ENCODE data around the gene SLCO4C1. TPM values are rescaled to one million over a fixed set of nuclear protein-coding genes. Genes with fewer than 3 reads are reported as not detected.

The SLCO4C1 gene
- total and polyA plus RNA-seq, 11 donors, result 0.01 to 0.40 (median 0.16) TPM; not detected in 1

DNA sequence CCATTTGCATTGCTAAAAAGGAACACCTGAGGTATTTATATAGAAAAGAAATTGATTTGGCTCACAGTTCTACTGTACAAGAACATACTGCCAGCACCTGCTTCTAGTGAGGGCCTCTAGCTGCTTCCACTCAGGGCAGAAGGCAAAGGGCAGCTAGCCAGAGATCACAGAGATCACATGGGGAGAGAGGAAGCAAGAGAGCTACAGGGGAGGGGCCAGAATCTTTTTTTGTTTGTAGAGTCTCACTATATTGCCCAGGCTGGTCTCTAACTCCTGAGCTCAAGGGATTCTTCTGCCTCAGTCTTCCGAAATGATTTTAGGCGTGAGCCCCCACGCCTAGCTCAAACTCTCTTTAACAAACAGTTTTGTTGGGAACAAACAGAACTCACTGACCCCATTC is 6.1 kb downstream of the SLCO4C1 start:
- H3K4me3 ChIP-seq, result no peak overlapping the region
- intact Hi-C loops (cut with DNase I), result no loop called here
- H3K27ac ChIP-seq, result no peak overlapping the region
- H3K4me1 ChIP-seq, result peaks cover 0 to 13% (median 0%) of the 10 kb centered on the region in 12 donors
- DNase-seq, result no peak
- ATAC-seq, result no peak
- 93 to 100% (median 97%) methylated on average over 3 of the region's 3 CpGs for WGBS, 4 donors
- TF ChIP-seq, protein P1, sequence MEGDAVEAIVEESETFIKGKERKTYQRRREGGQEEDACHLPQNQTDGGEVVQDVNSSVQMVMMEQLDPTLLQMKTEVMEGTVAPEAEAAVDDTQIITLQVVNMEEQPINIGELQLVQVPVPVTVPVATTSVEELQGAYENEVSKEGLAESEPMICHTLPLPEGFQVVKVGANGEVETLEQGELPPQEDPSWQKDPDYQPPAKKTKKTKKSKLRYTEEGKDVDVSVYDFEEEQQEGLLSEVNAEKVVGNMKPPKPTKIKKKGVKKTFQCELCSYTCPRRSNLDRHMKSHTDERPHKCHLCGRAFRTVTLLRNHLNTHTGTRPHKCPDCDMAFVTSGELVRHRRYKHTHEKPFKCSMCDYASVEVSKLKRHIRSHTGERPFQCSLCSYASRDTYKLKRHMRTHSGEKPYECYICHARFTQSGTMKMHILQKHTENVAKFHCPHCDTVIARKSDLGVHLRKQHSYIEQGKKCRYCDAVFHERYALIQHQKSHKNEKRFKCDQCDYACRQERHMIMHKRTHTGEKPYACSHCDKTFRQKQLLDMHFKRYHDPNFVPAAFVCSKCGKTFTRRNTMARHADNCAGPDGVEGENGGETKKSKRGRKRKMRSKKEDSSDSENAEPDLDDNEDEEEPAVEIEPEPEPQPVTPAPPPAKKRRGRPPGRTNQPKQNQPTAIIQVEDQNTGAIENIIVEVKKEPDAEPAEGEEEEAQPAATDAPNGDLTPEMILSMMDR (IDR thresholded peaks at IDR 0.05), result no peak
- TF ChIP-seq POLR2A (IDR thresholded peaks at IDR 0.05), result no peak
- H3K27me3 ChIP-seq, result peaks cover 0 to 6% (median 0%) of the 10 kb centered on the region in 9 donors
- H3K9me3 ChIP-seq, result no peaks in the 10 kb centered on the region
- no peaks in the 10 kb centered on the region for H3K36me3 ChIP-seq

GRCh38 chr5:102289251-102289899 is 6.7 kb downstream of the SLCO4C1 start:
- H3K27ac ChIP-seq, result no peak overlapping the region
- peaks cover 0 to 11% (median 0%) of the 10 kb centered on the region in 12 donors for H3K4me1 ChIP-seq
- intact Hi-C loops (cut with DNase I), result no loop called here
- 60 to 72% (median 68%) methylated on average over 6 of the region's 6 CpGs for WGBS, 4 donors
- ATAC-seq (no peak), DNase-seq (no peak)
- TF ChIP-seq, protein P1 (IDR thresholded peaks at IDR 0.05), result no peak
- no peak for TF ChIP-seq POLR2A (IDR thresholded peaks at IDR 0.05)
- H3K27me3 ChIP-seq, result peaks cover 0 to 2% (median 0%) of the 10 kb centered on the region in 9 donors
- no peak overlapping the region for H3K4me3 ChIP-seq
- no peaks in the 10 kb centered on the region for H3K36me3 ChIP-seq
- no peaks in the 10 kb centered on the region for H3K9me3 ChIP-seq

GRCh38 chr5:102288630-102289029 is 7.5 kb downstream of the SLCO4C1 start:
- ATAC-seq, result no peak
- TF ChIP-seq POLR2A (IDR thresholded peaks at IDR 0.05), result no peak
- TF ChIP-seq, protein P1 (IDR thresholded peaks at IDR 0.05), result no peak
- intact Hi-C loops (cut with DNase I), result no loop called here

GRCh38 chr5:102286476-102286875 is 9.6 kb downstream of the SLCO4C1 start:
- Histone ChIP-seq H3K9me3 (no peaks in the 10 kb centered on the region), H3K27me3 (no peaks in the 10 kb centered on the region), H3K36me3 (no peaks in the 10 kb centered on the region), H3K27ac (no peak overlapping the region), H3K4me3 (no peak overlapping the region), H3K4me1 (peaks cover 0 to 18% (median 0%) of the 10 kb centered on the region in 12 donors)
- DNase-seq (no peak), ATAC-seq (no peak)
- WGBS, 4 donors, result 48 to 83% (median 76%) methylated on average over 2 of the region's 2 CpGs
- no peak for TF ChIP-seq POLR2A (IDR thresholded peaks at IDR 0.05)
- TF ChIP-seq, protein P1 (IDR thresholded peaks at IDR 0.05), result no peak
- intact Hi-C loops (cut with DNase I), result no loop called here

More at GRCh38 chr5:102288630-102289029, 7.5 kb downstream of the SLCO4C1 start:
- DNase-seq, result no peak
- H3K36me3 ChIP-seq, result no peaks in the 10 kb centered on the region
- H3K27ac ChIP-seq, result no peak overlapping the region
- no peaks in the 10 kb centered on the region for H3K9me3 ChIP-seq
- no peak overlapping the region for H3K4me3 ChIP-seq
- peaks cover 0 to 11% (median 0%) of the 10 kb centered on the region in 12 donors for H3K4me1 ChIP-seq
- 71 to 83% (median 76%) methylated on average over 1 of the region's 1 CpG for WGBS, 4 donors
- H3K27me3 ChIP-seq, result no peaks in the 10 kb centered on the region

Measured in heart left ventricle (tissue), 16 donors.